ENCODE results near the gene CIITA. TPM values are rescaled to one million over a fixed set of nuclear protein-coding genes. Genes with fewer than 3 reads are reported as not detected.

The CIITA gene
- total and polyA plus RNA-seq, 10 of the 15 experiments (the other 5 are each of a cell fraction or from before 2014, with no cell fraction given): 11.5 to 145 (median 49.7) TPM

GRCh38 chr16:10944249-10945064 lies 67.5 kb downstream of the CIITA start, which contains the start of gene CLEC16A (continued):
- TF ChIP-seq E4F1 (IDR thresholded peaks at IDR 0.05; ENCODE audit: borderline replicate concordance, partially characterized antibody) (peak; percentile 100), ESRRA (IDR thresholded peaks at IDR 0.05; ENCODE audit: low read length) (no peak), ZBTB33 (IDR thresholded peaks at IDR 0.05) (no peak), CBFB (IDR thresholded peaks at IDR 0.05; ENCODE audit: low read depth) (peak; percentile 69; the same call in 1 of the 2 replicates), ZBED1 (IDR thresholded peaks at IDR 0.05; ENCODE audit: borderline replicate concordance) (no peak), IKZF2 (IDR thresholded peaks at IDR 0.05) (peak in 1 of 2 experiments; percentile 33; a peak in 1 of 4 replicates), SP1 (IDR thresholded peaks at IDR 0.05; ENCODE audit: low read depth, low read length) (peak; percentile 38), BACH1 (IDR thresholded peaks at IDR 0.05; ENCODE audit: borderline replicate concordance) (peak; percentile 82), JUND (IDR thresholded peaks at IDR 0.05; ENCODE audit: low read depth, low read length) (0 out of 2 replicates have a peak, but pooled peaks have one; percentile 19), RCOR1 (conservative IDR thresholded peaks at IDR 0.05; ENCODE audit: low read depth, low read length) (peak; percentile 86; the same call in 1 of the 2 replicates), KLF5 (IDR thresholded peaks at IDR 0.05; ENCODE audit: partially characterized antibody) (no peak), CBX5 (IDR thresholded peaks at IDR 0.05; ENCODE audit: low read depth) (no peak; the same call in 1 of the 2 replicates), REST (IDR thresholded peaks at IDR 0.05; ENCODE audit: low read depth, low read length) (no peak), USF1 (IDR thresholded peaks at IDR 0.05; ENCODE audit: borderline replicate concordance, extremely low read length, insufficient read depth, low read depth, low read length) (no peak), YBX1 (IDR thresholded peaks at IDR 0.05) (no peak), GATAD2B (conservative IDR thresholded peaks at IDR 0.05; ENCODE audit: low read depth) (peak; percentile 76), MTA2 (IDR thresholded peaks at IDR 0.05; ENCODE audit: low read depth) (no peak), HDGF (IDR thresholded peaks at IDR 0.05) (0 out of 2 replicates have a peak, but pooled peaks have one; percentile 53), JUNB (IDR thresholded peaks at IDR 0.05) (no peak), BMI1 (IDR thresholded peaks at IDR 0.05; ENCODE audit: borderline replicate concordance) (no peak)
